Osteoblast (primary cell): ENCODE data around the gene NOPCHAP1. TPM values are rescaled to one million over a fixed set of nuclear protein-coding genes. Genes with fewer than 3 reads are reported as not detected.

Source experiments
- total RNA-seq: library from RNA; depleted of rRNA; stranded (reverse); fragments of >200 nt; gene quantifications from 2 replicates; pipeline ENCODE4 v1.2.3, GENCODE V29; 2012

The NOPCHAP1 gene
- total RNA-seq, 1 donor = 4.3 TPM

Other genes with a start within 250 kb of the NOPCHAP1 start
- 36.5 and 36.6 TPM in 2 replicates for gene SLC41A2, start 28.0 kb upstream of the NOPCHAP1 start, total RNA-seq
- gene ALDH1L2, start 98.1 kb downstream of the NOPCHAP1 start, total RNA-seq = 55.4 and 63.9 TPM in 2 replicates
- gene WASHC4, start 121.4 kb downstream of the NOPCHAP1 start, total RNA-seq = 124 and 131 TPM in 2 replicates
- 67.0 and 91.3 TPM in 2 replicates for gene APPL2, start 249.9 kb downstream of the NOPCHAP1 start, total RNA-seq